Small intestine (tissue), 7 donors: ENCODE results near the gene IFI44L. TPM values are rescaled to one million over a fixed set of nuclear protein-coding genes. Genes with fewer than 3 reads are reported as not detected.

ENCODE experiments used
- DNase-seq, 2 donors: peaks; one replicate each; pipeline versions ENCODE4 v3.0.0 to v3.0.0-alpha.2; 2013
- FAIRE-seq: peaks from 2 replicates; lab custom pipeline; 2012; peaks lifted over from hg19 to GRCh38; lab: Jason Lieb, UNC
- H3K27ac ChIP-seq, 3 donors: one replicate each; pipeline ENCODE4 v1.5.1; 2013; ENCODE audit warnings: low read length in 2 of 3, mild to moderate bottlenecking in 2 of 3, control low read depth in 1 of 3, inconsistent platforms in 1 of 3, low read depth in 1 of 3, moderate library complexity in 1 of 3
- H3K27me3 ChIP-seq, 3 donors: one replicate each; pipeline ENCODE4 v1.6.1; 2013; ENCODE audit warnings: low read length in 3 of 3, inconsistent platforms in 1 of 3; ENCODE audit not compliant: control insufficient read depth in 3 of 3, insufficient read depth in 3 of 3
- H3K36me3 ChIP-seq, 3 donors: one replicate each; pipeline ENCODE4 v1.6.1; 2013; ENCODE audit warnings: low read length in 3 of 3, inconsistent platforms in 1 of 3, low read depth in 1 of 3, mild to moderate bottlenecking in 1 of 3, moderate library complexity in 1 of 3; ENCODE audit not compliant: control insufficient read depth in 3 of 3, insufficient read depth in 2 of 3
- H3K4me1 ChIP-seq, 3 donors: one replicate each; pipeline ENCODE4 v1.6.1; 2013; ENCODE audit warnings: low read length in 2 of 3, inconsistent platforms in 1 of 3, low read depth in 1 of 3, mild to moderate bottlenecking in 1 of 3, moderate library complexity in 1 of 3; ENCODE audit not compliant: control insufficient read depth in 3 of 3, insufficient read depth in 2 of 3
- H3K4me3 ChIP-seq, 3 donors: one replicate each; pipeline ENCODE4 v1.5.1; 2013; ENCODE audit warnings: low read length in 3 of 3, control low read depth in 1 of 3, inconsistent platforms in 1 of 3, low read depth in 1 of 3, mild to moderate bottlenecking in 1 of 3, moderate library complexity in 1 of 3
- H3K9me3 ChIP-seq, 2 donors: one replicate each; pipeline ENCODE4 v1.6.1; 2013; ENCODE audit warnings: low read depth in 1 of 2, low read length in 1 of 2; ENCODE audit not compliant: control insufficient read depth in 2 of 2, insufficient read depth in 1 of 2
- WGBS, 3 donors: extraction: QIAGEN DNeasy Blood & Tissue Kit; methylation state at CpG; one replicate each; pipeline ENCODE4 v1.1.7; 2013; 5-methylcytosine and 5-hydroxymethylcytosine counted together
- polyA plus RNA-seq, 4 donors: library from polyadenylated mRNA; stranded (reverse) in 3 of 4; unstranded in 1 of 4; fragments of 200-250 nt in 3 of 4; fragments of 120-200 nt in 1 of 4; gene quantifications; one replicate each; pipeline versions ENCODE4 v1.2.1 to v1.2.3, GENCODE V29; 2013
- donor health status: healthy with polysubstance abuse.
- donor health status: control.
- donor health status: control.
- donor health status: Bipolar disorder and iron deficiency.
- donor health status: healthy.

Gene IFI44L
- polyA plus RNA-seq, 4 donors, result 0.45 to 8.4 (median 1.7) TPM

- Histone ChIP-seq H3K27me3 (no peaks in the 10 kb centered on the region), H3K36me3 (peaks cover 0 to 2% (median 0%) of the 10 kb centered on the region in 3 donors), H3K9me3 (no peaks in the 10 kb centered on the region), H3K27ac (no peak overlapping the region), H3K4me1 (no peaks in the 10 kb centered on the region), H3K4me3 (no peak overlapping the region)
- FAIRE-seq, result no peak
- WGBS, 3 donors, result 94 to 98% (median 95%) methylated on average over 1 of the region's 1 CpG
- no peak for DNase-seq
These were observed 47.7 kb downstream of the IFI44L start for GRCh38 chr1:78667939-78668338.

- DNase-seq, result no peak
- H3K4me1 ChIP-seq, result no peaks in the 10 kb centered on the region
These were observed 48.2 kb downstream of the IFI44L start for GRCh38 chr1:78668427-78668826.

GRCh38 chr1:78672428-78672827, 52.2 kb downstream of the IFI44L start:
- Histone ChIP-seq H3K4me1 (no peaks in the 10 kb centered on the region), H3K27me3 (peaks cover 0 to 2% (median 0%) of the 10 kb centered on the region in 3 donors), H3K27ac (no peak overlapping the region), H3K4me3 (no peak overlapping the region), H3K36me3 (no peaks in the 10 kb centered on the region), H3K9me3 (no peaks in the 10 kb centered on the region)
- no peak for FAIRE-seq
- DNase-seq, result no peak
- WGBS, 3 donors, result 43 to 100% (median 98%) methylated on average over 1 of the region's 1 CpG

More at GRCh38 chr1:78668427-78668826, 48.2 kb downstream of the IFI44L start:
- H3K4me3 ChIP-seq, result no peak overlapping the region
- no peaks in the 10 kb centered on the region for H3K9me3 ChIP-seq
- no peak overlapping the region for H3K27ac ChIP-seq
- H3K27me3 ChIP-seq, result peaks cover 0 to 2% (median 0%) of the 10 kb centered on the region in 3 donors
- FAIRE-seq, result no peak
- no peaks in the 10 kb centered on the region for H3K36me3 ChIP-seq

GRCh38 chr1:78673120-78673519, 52.9 kb downstream of the IFI44L start:
- peak in 1 of 2 donors; percentile 3 for DNase-seq
- Histone ChIP-seq H3K27me3 (peaks cover 0 to 2% (median 0%) of the 10 kb centered on the region in 3 donors), H3K4me3 (no peak overlapping the region), H3K36me3 (no peaks in the 10 kb centered on the region), H3K9me3 (no peaks in the 10 kb centered on the region), H3K4me1 (no peaks in the 10 kb centered on the region), H3K27ac (no peak overlapping the region)
- WGBS, 3 donors, result 85 to 91% (median 91%) methylated on average over 5 of the region's 5 CpGs
- FAIRE-seq, result no peak

- DNase-seq (peak; percentile 55 to 67), FAIRE-seq (peak; percentile 97)
These were observed 56.2 kb downstream of the IFI44L start for GRCh38 chr1:78676347-78676982.

GRCh38 chr1:78676993-78677392, 56.7 kb downstream of the IFI44L start:
- no peaks in the 10 kb centered on the region for H3K36me3 ChIP-seq
- H3K4me3 ChIP-seq, result no peak overlapping the region
- WGBS, 3 donors, result 72 to 81% (median 77%) methylated on average over 3 of the region's 3 CpGs
- no peak for DNase-seq
- peaks cover 0 to 2% (median 0%) of the 10 kb centered on the region in 3 donors for H3K27me3 ChIP-seq
- no peak overlapping the region for H3K27ac ChIP-seq
- H3K9me3 ChIP-seq, result no peaks in the 10 kb centered on the region
- no peak for FAIRE-seq
- H3K4me1 ChIP-seq, result no peaks in the 10 kb centered on the region

More at GRCh38 chr1:78676347-78676982, 56.2 kb downstream of the IFI44L start:
- WGBS, 3 donors, result 31 to 44% (median 40%) methylated on average over 9 of the region's 9 CpGs
- Histone ChIP-seq H3K4me1 (no peaks in the 10 kb centered on the region), H3K4me3 (no peak overlapping the region), H3K27ac (no peak overlapping the region), H3K9me3 (no peaks in the 10 kb centered on the region), H3K36me3 (no peaks in the 10 kb centered on the region), H3K27me3 (peaks cover 0 to 2% (median 0%) of the 10 kb centered on the region in 3 donors)

- Histone ChIP-seq H3K4me3 (no peak overlapping the region), H3K36me3 (no peaks in the 10 kb centered on the region), H3K9me3 (no peaks in the 10 kb centered on the region), H3K27me3 (peaks cover 0 to 2% (median 0%) of the 10 kb centered on the region in 3 donors), H3K27ac (no peak overlapping the region), H3K4me1 (no peaks in the 10 kb centered on the region)
- no peak for DNase-seq
- WGBS, 3 donors, result 92 to 95% (median 94%) methylated on average over 3 of the region's 3 CpGs
- FAIRE-seq, result no peak
These were observed 57.5 kb downstream of the IFI44L start for GRCh38 chr1:78677788-78678187.

GRCh38 chr1:78678324-78678723, 58.1 kb downstream of the IFI44L start:
- no peak for DNase-seq
- no peaks in the 10 kb centered on the region for H3K27me3 ChIP-seq
- no peaks in the 10 kb centered on the region for H3K4me1 ChIP-seq
- no peaks in the 10 kb centered on the region for H3K36me3 ChIP-seq
- no peak for FAIRE-seq
- H3K27ac ChIP-seq, result no peak overlapping the region
- no peaks in the 10 kb centered on the region for H3K9me3 ChIP-seq
- H3K4me3 ChIP-seq, result no peak overlapping the region

GRCh38 chr1:78681265-78681664, 61.0 kb downstream of the IFI44L start:
- Histone ChIP-seq H3K36me3 (no peaks in the 10 kb centered on the region), H3K4me3 (no peak overlapping the region), H3K27ac (no peak overlapping the region), H3K9me3 (no peaks in the 10 kb centered on the region), H3K4me1 (no peaks in the 10 kb centered on the region), H3K27me3 (no peaks in the 10 kb centered on the region)
- WGBS, 3 donors, result 31 to 53% (median 43%) methylated on average over 2 of the region's 2 CpGs
- FAIRE-seq (no peak), DNase-seq (no peak)
